MCF 10A (cell line): Measurements from ENCODE around the gene PC. TPM values are rescaled to one million over a fixed set of nuclear protein-coding genes. Genes with fewer than 3 reads are reported as not detected.
"Not testable (repeated sequence)": the region's sequence is repeated elsewhere in the genome, so short reads cannot be mapped to it uniquely, and the experiment has no call there.

ENCODE experiments used
- BruUV-seq: library from RNA; stranded (reverse); fragments of 400-500 nt; replicated peaks from 2 replicates; lab custom pipeline; 2021; lab: Mats Ljungman, UMichigan
- CTCF ChIA-PET: fragments of 300-600 bp; sonication (Branson Sonifier 250); formaldehyde crosslinking; extraction: SDS; loops from one replicate; lab custom pipeline; 2021; ENCODE audit warnings: antibody characterized with exemption, inconsistent platforms; lab: Yijun Ruan, JAX
- POLR2A ChIA-PET: fragments of 300-600, 350-650 bp; sonication (Branson Sonifier 250); formaldehyde crosslinking; extraction: SDS; loops from one replicate; lab custom pipeline; 2020; ENCODE audit warnings: antibody characterized with exemption, inconsistent platforms; lab: Yijun Ruan, JAX
- DNase-seq: peaks from one replicate; pipeline ENCODE4 v3.0.0-alpha.2; 2018; ENCODE audit not compliant: unreplicated experiment
- H3K27ac Mint-ChIP-seq: one replicate; pipeline ENCODE4 v1.8.0; 2022; ENCODE audit warnings: mild to moderate bottlenecking, low read depth, mixed read lengths; ENCODE audit not compliant: unreplicated experiment
- H3K27me3 Mint-ChIP-seq: one replicate; pipeline ENCODE4 v1.8.0; 2022; ENCODE audit warnings: mixed read lengths; ENCODE audit not compliant: insufficient read depth, unreplicated experiment
- H3K36me3 Mint-ChIP-seq: one replicate; pipeline ENCODE4 v1.8.0; 2022; ENCODE audit warnings: mild to moderate bottlenecking, moderate library complexity, mixed read lengths; ENCODE audit not compliant: insufficient read depth, unreplicated experiment
- H3K4me1 Mint-ChIP-seq: one replicate; pipeline ENCODE4 v1.8.0; 2022; ENCODE audit warnings: mixed read lengths; ENCODE audit not compliant: insufficient read depth, unreplicated experiment
- H3K4me3 Mint-ChIP-seq: one replicate; pipeline ENCODE4 v1.8.0; 2022; ENCODE audit warnings: mild to moderate bottlenecking, moderate library complexity, mixed read lengths; ENCODE audit not compliant: unreplicated experiment
- H3K9me3 Mint-ChIP-seq: one replicate; pipeline ENCODE4 v1.8.0; 2022; ENCODE audit warnings: mixed read lengths; ENCODE audit not compliant: unreplicated experiment
- CTCF ChIP-seq: fragments of 200-600 bp; IDR thresholded peaks from one replicate; pipeline ENCODE4 v1.8.0; 2022; ENCODE audit warnings: antibody characterized with exemption, mild to moderate bottlenecking; ENCODE audit not compliant: unreplicated experiment
- intact Hi-C: fragments of 100-400 bp; cut with micrococcal nuclease; formaldehyde crosslinking; loops from 2 replicates; pipeline ENCODE4 v1.14.1; 2022
- total RNA-seq: library from RNA; stranded (reverse); gene quantifications from 2 replicates; pipeline ENCODE4 v1.2.3, GENCODE V29; 2022

The PC gene
- total RNA-seq, 1 experiment from 2014 or later: 37.7 TPM

- BruUV-seq: no TSS peak
- POLR2A ChIA-PET: interaction anchor here (0.6 to 1.6 kb wide), 3 partner anchors 8 to 122 kb away, joined by 3 to 8 read pairs (median 3); partner anchors contain the start of gene RCE1
- Mint-ChIP-seq H3K27ac (no peak overlapping the region), H3K9me3 (no peaks in the 10 kb centered on the region), H3K4me3 (no peak overlapping the region), H3K36me3 (peaks cover 6% of the 10 kb centered on the region), H3K4me1 (peaks cover 17% of the 10 kb centered on the region), H3K27me3 (no peaks in the 10 kb centered on the region)
- no peak for DNase-seq
- intact Hi-C loops: no loop called here
- TF ChIP-seq CTCF: no peak
- CTCF ChIA-PET: interaction anchor here (0.6 kb wide), 1 partner anchor 96 kb away, joined by 4 read pairs; no protein-coding TSS in a partner anchor
Observed at GRCh38 chr11:66962247-66962646, 4.1 kb upstream of the PC start.

DNA sequence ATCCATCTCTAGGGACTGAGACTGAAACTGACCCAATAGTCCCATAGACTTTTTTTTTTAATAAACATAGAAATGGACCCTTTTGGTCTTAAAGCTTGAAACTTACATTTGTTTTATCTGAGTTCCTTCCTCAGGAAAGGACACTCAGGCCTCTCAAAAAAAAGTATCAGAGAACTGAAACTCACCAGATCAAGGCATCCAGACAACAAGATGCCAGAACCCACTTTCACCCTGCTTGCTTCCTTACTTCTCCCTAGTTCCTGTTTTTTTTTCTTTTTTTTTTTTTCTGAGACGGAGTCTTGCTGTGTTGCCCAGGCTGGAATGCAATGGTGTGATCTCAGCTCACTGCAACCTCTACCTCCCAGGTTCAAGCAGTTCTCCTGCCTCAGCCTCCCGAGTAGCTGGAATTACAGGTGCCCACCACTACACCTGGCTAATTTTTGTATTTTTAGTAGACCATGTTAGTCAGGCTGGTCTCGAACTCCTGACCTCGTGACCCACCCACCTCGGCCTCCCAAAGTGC lies 3.6 kb upstream of the PC start:
- ChIA-PET CTCF (interaction anchor here (0.6 kb wide), 2 partner anchors 96 to 1398 kb away, joined by 4 to 5 read pairs; no protein-coding TSS in a partner anchor), POLR2A (interaction anchor here (0.6 to 1.6 kb wide), 2 partner anchors 9 to 122 kb away, joined by 3 to 8 read pairs; no protein-coding TSS in a partner anchor)
- H3K27me3 Mint-ChIP-seq, H3K9me3 Mint-ChIP-seq, H3K27ac Mint-ChIP-seq, DNase-seq, intact Hi-C loops, H3K4me3 Mint-ChIP-seq, BruUV-seq, H3K36me3 Mint-ChIP-seq: not testable (repeated sequence)
- peaks cover 21% of the 10 kb centered on the region for H3K4me1 Mint-ChIP-seq

DNA sequence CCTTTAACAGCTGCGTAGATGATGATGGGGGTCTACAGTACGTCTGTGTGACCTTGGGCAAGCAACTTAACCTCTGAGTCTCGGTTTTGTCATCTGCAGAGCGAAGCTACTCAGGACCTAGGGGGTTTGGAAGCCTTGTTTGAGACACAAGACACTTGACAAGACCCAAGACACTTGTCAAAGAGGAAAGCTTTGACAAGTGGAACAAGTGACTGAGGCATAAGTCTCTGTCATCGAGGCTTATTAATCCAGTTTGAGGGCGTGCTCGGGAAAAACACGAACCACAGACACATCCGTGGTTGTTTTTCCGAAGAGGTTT lies 732 bp upstream of the PC start:
- peak overlapping the region; percentile 70 for H3K27ac Mint-ChIP-seq
- ChIA-PET CTCF (interaction anchor here (0.5 to 1.0 kb wide), 6 partner anchors 11 to 95 kb away, joined by 3 to 4 read pairs (median 3); no protein-coding TSS in a partner anchor), POLR2A (interaction anchor here (0.6 to 5.0 kb wide), 28 partner anchors 10 to 342 kb away, joined by 3 to 74 read pairs (median 4); partner anchors contain the start of genes RBM14, RBM4, RCE1 and RHOD)
- peaks cover 13% of the 10 kb centered on the region for H3K36me3 Mint-ChIP-seq
- peak overlapping the region; percentile 65 for H3K4me3 Mint-ChIP-seq
- TF ChIP-seq CTCF: no peak
- DNase-seq: no peak
- intact Hi-C loops: loop anchor here (1.0 to 5.0 kb wide), 3 partner anchors 67 to 117 kb away; partner anchors contain the start of gene RCE1
- H3K4me1 Mint-ChIP-seq: peaks cover 30% of the 10 kb centered on the region
- H3K27me3 Mint-ChIP-seq: no peaks in the 10 kb centered on the region
- H3K9me3 Mint-ChIP-seq: no peaks in the 10 kb centered on the region
- TSS peak; percentile 44 for BruUV-seq

DNA sequence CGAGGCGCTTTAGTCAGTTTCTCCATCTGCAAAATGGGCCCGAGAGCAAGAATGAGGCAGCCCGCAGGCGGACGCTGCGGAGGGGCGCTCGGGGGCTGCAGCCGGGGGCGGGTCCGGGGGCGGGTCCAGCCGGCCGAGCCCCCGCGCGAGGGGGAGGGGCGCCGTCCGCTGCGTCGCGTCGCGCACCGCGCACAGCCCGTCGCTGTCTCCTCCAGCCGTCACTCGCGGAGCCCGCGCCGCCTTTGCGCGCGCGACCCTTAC lies 282 bp downstream of the PC start:
- ChIA-PET POLR2A (interaction anchor here (0.9 to 5.0 kb wide), 17 partner anchors 8 to 215 kb away, joined by 3 to 74 read pairs (median 7); partner anchors contain the start of genes RCE1 and RHOD), CTCF (interaction anchor here (1.5 to 1.6 kb wide), 2 partner anchors 18 to 22 kb away, joined by 4 to 7 read pairs; no protein-coding TSS in a partner anchor)
- Mint-ChIP-seq H3K9me3 (no peaks in the 10 kb centered on the region), H3K27ac (no peak overlapping the region), H3K4me3 (peak overlapping the region; percentile 65), H3K36me3 (peaks cover 13% of the 10 kb centered on the region), H3K27me3 (no peaks in the 10 kb centered on the region), H3K4me1 (peaks cover 30% of the 10 kb centered on the region)
- intact Hi-C loops: loop anchor here (1.0 to 5.0 kb wide), 4 partner anchors 66 to 116 kb away; partner anchors contain the start of gene RCE1
- DNase-seq: no peak
- TF ChIP-seq CTCF: no peak
- BruUV-seq: no TSS peak
